HG02970 (cell line): ENCODE data around the gene SMARCC2.

Experiments used
- ATAC-seq: cut with Tn5 transposase; IDR thresholded peaks from one replicate; pipeline ENCODE4 v1.9.1; 2021; ENCODE audit warnings: mild to moderate bottlenecking, moderate library complexity, moderate number of reproducible peaks; ENCODE audit not compliant: unreplicated experiment, low FRiP score

Gene SMARCC2

GRCh38 chr12:56189099-56189917 lies at the start of gene SMARCC2:
SMARCC2 (minus strand) TSS chr12:56189483; CDS start chr12:56189461, 22 bp downstream.
- ATAC-seq, result peak; percentile 72

DNA sequence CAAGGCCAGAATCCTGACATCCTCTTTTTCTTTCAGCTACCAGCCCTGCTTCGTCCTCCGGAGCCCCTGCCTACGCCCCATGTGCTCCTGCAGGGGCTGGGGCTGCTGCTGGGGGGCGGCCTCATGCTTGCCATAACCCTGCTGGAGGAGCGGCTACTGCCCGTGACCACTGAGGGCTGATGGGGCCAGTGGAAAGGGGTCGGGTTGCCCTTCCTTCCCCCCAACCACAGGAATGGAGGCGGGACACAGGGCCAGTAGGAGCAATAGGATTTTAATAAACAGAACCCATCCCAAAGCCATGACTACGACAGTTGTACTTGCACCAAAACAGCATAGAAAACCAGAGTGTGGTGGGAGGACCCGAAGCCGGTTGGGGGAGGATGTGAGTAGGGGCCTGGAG lies 48.3 kb upstream of the SMARCC2 start:
- no peak for ATAC-seq

- no peak for ATAC-seq
These were observed 47.7 kb upstream of the SMARCC2 start for GRCh38 chr12:56236985-56237384.

GRCh38 chr12:56236091-56236490 lies 46.8 kb upstream of the SMARCC2 start:
- no peak for ATAC-seq

GRCh38 chr12:56234746-56235436 lies 45.6 kb upstream of the SMARCC2 start:
- no peak for ATAC-seq

DNA sequence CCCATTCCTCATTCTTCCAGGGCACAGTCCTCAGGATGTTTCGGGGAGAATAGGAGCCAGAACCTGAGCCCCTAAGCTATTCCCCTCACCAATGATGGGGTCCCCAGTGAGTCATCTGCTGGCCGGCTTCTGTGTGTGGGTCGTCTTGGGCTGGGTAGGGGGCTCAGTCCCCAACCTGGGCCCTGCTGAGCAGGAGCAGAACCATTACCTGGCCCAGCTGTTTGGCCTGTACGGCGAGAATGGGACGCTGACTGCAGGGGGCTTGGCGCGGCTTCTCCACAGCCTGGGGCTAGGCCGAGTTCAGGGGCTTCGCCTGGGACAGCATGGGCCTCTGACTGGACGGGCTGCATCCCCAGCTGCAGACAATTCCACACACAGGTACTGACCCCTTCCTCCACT lies 41.9 kb upstream of the SMARCC2 start:
- no peak for ATAC-seq

GRCh38 chr12:56230432-56231183 lies 41.3 kb upstream of the SMARCC2 start:
- no peak for ATAC-seq

DNA sequence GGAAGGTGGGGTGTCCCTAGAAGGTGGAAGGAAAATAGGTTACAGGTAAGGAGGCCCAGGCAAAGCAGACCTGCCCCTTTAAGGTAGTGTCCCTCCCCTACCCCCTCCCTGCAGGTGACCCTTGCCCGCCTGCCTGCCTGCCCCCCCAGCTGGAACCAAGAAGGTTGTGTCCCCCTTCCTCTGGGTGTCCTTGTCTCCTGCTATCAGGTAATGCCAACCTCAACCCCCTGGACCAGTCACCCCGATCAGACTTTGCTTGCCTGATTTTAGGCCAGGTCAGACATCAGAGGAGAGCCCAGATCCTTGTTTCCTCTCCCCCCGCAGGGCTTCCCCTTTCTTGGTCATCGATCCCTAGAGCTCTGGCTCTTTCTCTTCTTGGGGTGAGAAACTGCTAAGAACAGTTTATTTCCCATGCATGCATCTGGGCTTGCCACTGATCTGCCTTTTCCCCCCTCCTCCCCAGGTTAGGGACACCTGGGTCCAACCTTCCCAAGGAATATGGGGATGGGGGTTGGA lies 40.7 kb upstream of the SMARCC2 start, which contains the start of gene SLC39A5:
Gene SLC39A5 (plus strand): TSS at position 136 of the 516 bp plus-strand sequence. CDS start 1,224 bp downstream, outside the sequence.
- no peak for ATAC-seq

- no peak for ATAC-seq
These were observed 39.8 kb upstream of the SMARCC2 start for GRCh38 chr12:56229082-56229481.

GRCh38 chr12:56224954-56225353 lies 35.7 kb upstream of the SMARCC2 start:
- ATAC-seq, result no peak

- ATAC-seq, result peak; percentile 74
These were observed 34.9 kb upstream of the SMARCC2 start, which contains the start of gene NABP2 for GRCh38 chr12:56224102-56224701. NABP2 (plus strand) TSS chr12:56224342; CDS start chr12:56224857, 515 bp downstream.

DNA sequence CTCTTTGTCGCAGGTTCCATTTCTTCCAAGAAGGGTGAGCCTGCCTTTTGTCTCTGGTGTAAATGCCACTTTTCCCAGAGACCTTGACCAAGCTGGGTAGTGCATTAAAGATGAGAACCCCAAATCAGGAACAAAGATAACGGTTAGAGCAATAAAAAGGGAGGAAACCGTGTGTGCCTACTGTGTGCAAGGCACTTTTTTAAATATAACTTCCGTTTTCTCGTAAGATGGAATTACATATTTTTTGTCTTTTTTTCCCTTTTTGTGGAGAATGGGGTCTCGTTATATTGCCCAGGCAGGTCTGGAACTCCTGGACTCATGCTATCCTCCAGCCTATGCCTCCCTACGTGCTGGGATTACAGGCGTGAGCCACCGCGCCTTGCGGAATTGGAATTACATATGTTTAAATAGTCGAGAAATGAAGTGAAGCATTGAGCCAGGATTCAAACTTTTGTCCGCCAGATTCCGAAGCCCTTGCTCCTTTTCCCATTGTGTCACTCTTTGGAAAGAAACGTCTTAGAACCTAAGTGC lies 34.4 kb upstream of the SMARCC2 start:
- ATAC-seq, result no peak

GRCh38 chr12:56222531-56222895 lies 33.2 kb upstream of the SMARCC2 start:
- no peak for ATAC-seq

DNA sequence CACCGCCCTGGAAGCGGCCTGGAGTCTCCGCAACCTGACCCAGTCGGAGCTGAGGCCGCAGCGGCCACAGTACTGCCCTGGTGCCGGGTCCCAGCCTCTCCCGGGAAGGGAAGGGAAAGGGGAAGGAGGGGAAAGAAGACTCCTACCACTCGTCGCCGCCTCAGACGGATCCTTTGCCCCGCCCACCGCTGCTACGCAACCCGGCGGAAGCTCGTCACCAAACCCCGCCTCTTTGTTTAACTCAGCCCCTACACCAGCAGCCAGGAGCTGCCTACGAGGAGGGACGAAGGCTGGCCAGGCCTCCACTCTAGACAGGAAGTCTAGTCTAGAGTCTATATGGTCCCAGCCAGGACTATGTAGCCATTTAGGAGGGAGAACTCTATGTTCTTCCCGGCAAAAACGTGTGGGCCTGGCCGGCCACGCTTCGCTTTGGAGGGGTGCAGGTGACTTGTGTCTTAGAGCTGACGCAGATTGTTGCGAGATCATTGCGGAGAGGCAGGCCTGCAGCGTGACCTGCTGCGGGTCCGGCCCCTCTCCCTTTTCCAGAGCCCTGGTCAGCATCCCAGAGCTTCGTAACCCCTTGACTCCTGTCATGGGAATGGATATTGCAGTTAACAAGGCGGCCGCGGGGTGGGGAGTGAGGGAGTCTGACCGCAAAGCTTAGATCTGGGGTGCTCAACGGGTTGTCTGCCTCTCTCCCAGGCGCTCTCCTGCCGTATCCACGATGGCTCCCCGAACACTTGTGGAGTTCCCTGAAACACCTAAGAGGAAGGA lies 32.7 kb upstream of the SMARCC2 start, which contains the start of gene RNF41:
Gene RNF41 (minus strand): TSS at position 166 of the 774 bp plus-strand sequence. CDS start 7,875 bp downstream, outside the sequence.
- ATAC-seq, result peak; percentile 73

DNA sequence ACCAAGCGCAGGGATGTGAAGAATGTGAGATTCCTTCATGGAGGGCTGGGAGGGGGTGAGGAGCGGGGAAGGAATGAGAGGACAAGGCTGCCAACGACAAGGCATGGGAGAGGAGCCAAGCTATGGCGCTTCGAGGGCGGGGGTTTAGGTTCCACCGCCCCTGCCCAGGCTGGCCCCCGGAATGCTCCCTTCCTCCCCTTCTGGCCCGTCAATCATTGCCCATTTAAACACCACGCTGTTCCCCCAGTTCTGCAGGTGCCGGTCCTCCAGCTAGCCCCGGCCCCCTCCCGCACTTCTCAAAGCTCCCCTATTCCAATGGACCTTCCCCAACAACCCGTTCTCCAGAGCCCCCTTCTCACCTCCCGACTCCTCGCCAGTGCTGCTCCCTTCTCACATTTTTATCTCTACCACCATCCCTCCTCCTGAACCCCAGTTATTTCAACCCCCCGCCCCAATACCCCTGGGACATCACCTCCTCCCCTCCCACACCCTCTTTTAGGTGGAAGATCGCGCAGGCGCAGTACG lies 32.0 kb upstream of the SMARCC2 start:
- ATAC-seq, result no peak

DNA sequence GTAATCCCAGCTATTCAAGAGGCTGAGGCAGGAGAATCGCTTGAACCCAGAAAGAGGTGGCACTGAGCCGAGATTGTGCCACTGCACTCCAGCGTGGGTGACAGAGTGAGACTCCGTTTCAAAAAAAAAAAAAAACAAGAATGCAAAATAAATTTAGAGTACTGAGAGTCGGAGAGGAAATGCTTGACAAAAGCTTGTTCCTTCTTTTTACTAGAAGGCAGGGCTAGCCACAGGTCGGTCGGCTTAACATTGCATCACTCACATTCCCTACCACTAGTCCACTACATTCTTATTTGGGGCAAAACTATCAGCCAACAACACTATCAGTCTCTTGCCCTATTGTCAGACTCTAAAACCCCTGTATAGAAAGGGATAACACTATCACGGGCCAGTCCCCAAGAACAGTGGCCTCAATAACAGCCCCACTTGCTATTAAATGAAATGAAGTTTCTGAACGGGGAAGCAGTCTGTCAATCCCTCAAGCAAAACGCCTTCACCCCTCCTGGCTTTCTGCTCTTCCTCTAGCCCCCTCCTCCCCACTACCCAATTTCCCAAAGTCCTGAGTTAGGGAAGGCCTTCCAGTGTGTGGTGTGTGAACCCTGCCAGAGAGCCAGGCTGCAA lies 31.4 kb upstream of the SMARCC2 start:
- no peak for ATAC-seq

DNA sequence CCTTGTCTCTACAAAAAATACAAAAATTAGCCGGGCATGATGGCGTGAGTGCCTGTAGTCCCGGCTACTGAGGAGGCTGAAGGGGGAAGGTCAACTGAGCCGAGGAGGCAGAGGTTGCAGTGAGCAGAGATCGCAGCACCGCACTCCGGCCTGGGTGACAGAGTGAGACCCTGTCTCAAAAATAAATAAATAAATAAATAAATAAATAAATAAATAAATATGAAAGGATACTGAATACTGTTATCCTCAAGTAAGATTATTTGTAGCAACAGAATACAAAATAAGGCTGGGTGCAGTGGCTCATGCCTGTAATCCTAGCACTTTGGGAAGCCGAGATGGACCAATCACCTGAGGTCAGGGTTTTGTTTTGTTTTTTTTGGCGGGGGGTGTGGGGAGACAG lies 30.6 kb upstream of the SMARCC2 start:
- no peak for ATAC-seq

DNA sequence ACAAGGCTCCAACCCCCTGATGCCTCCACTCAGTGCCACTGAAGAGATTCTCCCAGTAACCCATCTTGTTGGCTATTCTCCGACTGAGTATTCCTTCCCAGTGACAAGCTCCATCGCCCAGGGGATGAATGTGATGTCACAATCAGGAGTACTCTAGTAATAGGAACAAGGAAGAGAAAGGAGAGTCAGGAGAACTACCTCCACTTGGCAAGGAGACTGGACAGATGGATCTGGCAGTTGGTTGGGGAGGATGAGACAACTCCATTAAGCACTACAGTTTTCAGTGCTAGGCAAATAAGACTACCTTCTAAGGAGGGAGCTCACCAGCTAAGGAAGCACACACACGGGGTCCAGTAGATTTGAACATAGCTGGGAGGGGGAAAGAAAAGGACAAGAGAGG lies 27.2 kb upstream of the SMARCC2 start:
- ATAC-seq, result no peak
